GM18907 (cell line): ENCODE results near the gene EXOC4.

Source experiments
- ATAC-seq: cut with Tn5 transposase; IDR thresholded peaks from one replicate; pipeline ENCODE4 v1.9.1; 2021; ENCODE audit warnings: mild to moderate bottlenecking, moderate library complexity; ENCODE audit not compliant: unreplicated experiment

EXOC4 gene

DNA sequence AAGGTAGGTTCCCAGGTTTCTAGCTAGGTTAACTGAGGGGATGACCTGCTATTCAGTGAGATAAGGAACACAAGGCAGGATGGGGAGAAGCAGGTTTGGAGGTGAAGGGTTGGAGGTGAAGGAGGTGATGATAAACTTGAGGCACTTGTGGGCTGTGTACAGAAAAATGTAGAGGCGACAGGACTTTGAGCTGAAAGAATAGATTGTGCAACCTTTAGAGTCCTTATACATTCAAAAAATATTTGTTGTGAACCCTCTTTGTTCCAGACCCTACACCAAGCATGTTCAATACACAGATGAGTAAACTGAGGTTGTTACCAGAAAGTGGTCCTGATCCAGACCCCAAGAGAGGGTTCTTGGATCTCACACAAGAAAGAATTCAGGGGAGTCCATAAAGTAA is 828.8 kb downstream of the EXOC4 start:
- ATAC-seq: no peak

GRCh38 chr7:134083766-134084487 is 831.0 kb downstream of the EXOC4 start:
- ATAC-seq: no peak

DNA sequence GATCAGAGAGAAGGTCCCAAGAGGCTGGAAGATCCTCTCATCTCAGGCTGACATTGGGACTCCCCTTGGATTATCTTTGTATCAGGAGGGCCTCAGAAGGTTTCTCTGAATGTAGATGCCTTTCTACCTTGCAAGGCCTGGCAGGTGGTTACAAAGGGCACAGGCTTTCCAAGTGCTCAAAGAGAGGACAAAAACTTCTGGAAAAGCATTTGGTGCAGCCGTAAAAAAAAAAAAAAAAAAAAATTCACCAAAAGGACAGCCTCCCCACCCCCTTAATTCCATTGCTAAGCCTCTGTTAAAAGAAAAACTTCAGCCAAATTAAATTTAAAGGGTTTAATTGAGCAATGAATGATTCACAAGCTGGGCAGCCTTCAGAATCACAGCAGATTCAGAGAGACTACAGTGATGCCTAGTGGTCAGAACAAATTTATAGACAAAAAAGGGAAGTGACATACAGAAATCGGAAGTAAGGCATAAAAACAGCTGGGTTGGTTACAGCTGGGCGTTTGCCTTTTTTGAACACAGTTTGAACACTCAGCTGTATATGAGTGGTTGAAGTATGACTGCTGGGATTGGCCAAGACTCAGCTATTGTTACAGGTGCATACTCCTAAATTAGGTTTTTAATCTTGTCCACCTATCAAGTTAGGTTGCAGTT is 831.7 kb downstream of the EXOC4 start:
- peak; percentile 61 for ATAC-seq

- ATAC-seq: no peak
Observed at GRCh38 chr7:134085311-134085710, 832.4 kb downstream of the EXOC4 start.

DNA sequence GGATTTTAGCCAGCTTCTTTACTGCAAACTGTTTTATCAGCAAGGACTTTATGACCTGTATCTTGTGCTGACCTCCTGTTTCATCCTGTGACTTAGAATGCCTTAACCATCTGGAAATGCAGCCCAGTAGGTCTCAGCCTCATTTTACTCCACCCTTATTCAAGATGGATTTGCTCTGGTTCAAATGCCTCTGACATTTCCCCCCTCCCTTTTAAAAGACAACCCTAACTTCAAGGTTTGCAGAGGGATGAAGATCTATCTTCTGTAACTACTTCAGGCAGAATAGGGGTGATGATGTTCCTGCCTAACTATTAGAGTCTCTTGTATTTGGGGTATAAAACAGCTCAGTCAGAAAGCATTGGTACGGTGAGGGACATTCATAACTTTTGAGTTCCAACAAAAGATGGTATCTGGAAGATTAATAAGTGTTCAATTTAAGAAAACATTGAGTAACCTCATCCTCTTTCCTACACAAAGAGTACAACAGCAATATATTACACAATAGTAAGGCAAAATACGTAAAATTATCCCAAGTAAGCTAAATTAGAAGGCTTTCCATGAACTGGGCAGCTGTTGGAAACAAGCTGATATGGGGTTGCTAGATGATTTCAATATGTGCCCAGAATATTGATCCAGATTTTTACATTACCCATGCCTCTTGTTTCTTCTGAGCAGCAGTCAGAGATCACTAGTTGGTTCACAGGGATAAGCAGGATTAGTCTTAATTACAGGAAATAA is 834.3 kb downstream of the EXOC4 start:
- no peak for ATAC-seq

DNA sequence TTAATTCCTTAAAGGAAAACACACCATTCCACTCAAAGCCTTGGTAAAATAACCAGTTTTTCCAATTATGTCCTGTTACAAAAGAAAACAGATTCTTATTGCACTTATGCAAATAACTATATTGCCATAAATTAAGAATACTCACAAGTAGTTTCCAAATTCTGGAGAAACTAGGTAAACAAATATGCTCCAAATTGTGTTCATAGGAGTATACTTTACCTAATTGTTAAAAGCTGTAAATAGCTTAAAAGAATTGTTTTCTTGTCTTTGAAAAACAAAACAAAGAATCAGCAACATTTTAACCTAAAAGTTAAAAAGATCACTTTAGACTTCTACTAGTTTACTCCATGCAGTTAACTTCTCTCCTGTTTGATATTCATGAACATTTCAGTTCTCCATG is 835.3 kb downstream of the EXOC4 start:
- ATAC-seq: no peak

- no peak for ATAC-seq
Observed at GRCh38 chr7:134089446-134089845, 836.6 kb downstream of the EXOC4 start.

DNA sequence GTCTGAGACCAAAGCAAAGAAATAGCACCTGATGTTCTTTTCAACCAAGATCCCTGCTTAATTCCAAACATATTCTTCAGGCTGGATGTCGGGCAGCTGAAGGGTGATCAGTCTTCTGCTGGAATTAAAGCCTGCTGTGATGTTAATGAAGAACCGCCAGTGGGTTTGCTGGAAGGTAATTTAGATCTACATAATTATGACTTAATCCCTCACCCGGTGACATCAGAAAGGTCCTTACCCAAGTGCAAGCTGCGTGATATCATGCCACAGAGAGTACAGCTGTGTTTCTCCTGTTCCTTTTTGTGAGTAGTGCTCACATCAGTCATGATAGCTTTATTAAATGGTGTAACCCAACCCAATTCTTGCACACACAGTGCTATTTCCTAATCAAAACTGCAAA is 845.2 kb downstream of the EXOC4 start:
- no peak for ATAC-seq

DNA sequence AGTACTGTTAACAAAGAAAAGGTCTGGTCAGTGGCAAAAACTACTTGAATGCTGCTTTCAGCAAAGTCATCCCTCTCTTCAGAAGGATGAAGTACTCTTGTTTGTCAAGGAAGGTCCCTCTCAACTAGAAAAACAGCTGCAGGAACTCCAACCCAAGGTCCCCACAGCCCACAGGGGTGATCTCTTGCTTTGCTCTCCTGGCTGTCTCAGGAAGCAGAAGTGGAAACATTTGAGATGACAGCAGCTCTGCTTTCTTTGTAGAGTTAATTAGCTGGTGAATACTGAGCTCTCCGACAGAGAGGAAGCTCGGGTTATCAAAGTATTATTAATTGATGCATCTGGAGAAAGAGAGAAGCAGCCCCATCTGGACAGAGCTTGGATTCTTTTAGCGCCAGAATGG is 848.8 kb downstream of the EXOC4 start:
- ATAC-seq: no peak

DNA sequence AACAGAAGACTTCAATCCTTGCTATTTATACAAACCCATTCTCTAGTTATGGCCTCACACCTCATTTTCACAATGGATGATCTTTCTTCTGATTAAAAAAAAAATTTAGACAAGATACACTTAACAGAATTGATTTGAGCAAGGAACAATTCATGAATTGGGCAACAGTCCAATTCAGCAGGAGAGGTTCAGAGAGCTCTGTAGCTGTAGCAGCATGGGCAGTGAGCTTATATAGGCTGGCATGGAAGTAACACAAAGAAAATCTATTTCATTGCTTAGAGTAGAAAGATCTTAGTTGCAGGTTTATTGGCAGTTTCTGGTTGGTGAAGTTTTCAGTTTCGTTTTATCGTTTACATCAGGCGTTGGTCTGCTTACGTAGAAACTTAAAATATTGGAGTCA is 851.3 kb downstream of the EXOC4 start:
- ATAC-seq: no peak

GRCh38 chr7:134105841-134106240 is 853.0 kb downstream of the EXOC4 start:
- no peak for ATAC-seq

- no peak for ATAC-seq
Observed at GRCh38 chr7:134108802-134109201, 855.9 kb downstream of the EXOC4 start.

- ATAC-seq: no peak
Observed at GRCh38 chr7:134113655-134114054, 860.8 kb downstream of the EXOC4 start.

GRCh38 chr7:134114992-134115391 is 862.1 kb downstream of the EXOC4 start:
- ATAC-seq: no peak
